TTC549 (cell line): ENCODE measurements around the gene ZNF329.
"Not testable (repeated sequence)": the region's sequence is repeated elsewhere in the genome, so short reads cannot be mapped to it uniquely, and the experiment has no call there.

Experiments
- FAIRE-seq: peaks from 2 replicates; lab custom pipeline; 2012; peaks lifted over from hg19 to GRCh38; lab: Jason Lieb, UNC

ZNF329 gene

DNA sequence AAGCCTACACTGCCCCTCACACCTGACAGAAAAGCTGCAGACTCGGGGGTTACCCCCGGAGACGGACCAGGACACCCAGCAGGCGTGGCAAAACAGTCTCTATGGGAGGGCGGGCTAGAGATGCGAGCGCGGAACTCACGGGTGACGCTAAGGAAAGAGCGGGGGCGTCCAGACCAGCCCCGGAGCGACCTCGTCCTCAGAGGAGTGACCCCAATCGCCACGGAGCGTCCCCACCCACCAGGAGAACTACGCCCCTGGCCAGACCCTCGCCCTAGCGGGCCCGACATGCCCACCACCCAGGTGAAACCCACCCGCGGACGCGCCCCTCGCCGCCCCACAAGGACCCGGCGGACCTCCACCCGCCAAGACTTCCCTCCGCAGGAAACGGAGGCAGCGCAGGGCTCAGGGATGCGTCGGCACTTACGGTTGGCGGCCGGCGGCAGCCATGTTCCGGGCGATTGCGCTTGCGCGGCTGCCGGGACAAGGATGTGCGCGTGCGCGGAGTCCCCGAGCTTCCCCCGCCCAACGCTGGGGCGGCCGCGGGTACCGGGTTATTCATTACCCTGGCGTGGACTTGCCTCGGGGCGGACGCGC, at the start of gene ZNF329:
Gene ZNF329, minus strand, starts transcription at position 462 of the 594 bp plus-strand sequence. CDS start 21,286 bp downstream, outside the sequence.
- peak; percentile 45 for FAIRE-seq

DNA sequence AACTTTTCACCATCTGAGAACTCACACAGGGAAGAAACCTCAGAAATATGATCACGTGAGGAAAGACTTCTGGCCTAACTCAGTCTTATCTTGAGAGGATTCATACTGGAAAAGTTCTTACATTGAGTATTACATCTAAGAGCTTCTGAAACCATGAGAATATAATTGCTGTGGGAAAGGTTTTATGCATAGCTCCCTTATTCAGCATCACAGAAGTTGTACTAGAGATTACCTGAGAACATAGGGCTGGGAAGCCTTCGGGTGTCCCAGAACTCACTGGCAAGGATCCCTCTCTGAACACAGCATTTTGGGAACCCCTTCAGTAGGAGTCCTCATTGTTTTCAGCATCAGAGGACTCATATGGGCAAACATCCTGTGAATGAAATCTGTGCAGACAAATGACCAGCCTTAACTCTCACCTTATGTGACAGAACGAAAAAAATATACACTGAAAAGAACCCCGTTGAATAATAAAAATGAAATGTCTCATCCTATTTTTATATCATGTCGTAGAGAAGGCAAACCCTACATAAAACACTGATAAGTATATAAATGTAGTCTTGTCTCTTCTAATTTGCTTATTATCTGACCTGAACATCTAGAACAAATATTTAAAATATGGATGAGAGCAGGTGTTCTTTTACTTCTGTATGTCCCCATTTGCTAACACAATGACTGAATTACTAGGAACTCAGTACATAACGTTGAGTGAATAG, 46.5 kb upstream of the ZNF329 start:
- FAIRE-seq, result no peak

DNA sequence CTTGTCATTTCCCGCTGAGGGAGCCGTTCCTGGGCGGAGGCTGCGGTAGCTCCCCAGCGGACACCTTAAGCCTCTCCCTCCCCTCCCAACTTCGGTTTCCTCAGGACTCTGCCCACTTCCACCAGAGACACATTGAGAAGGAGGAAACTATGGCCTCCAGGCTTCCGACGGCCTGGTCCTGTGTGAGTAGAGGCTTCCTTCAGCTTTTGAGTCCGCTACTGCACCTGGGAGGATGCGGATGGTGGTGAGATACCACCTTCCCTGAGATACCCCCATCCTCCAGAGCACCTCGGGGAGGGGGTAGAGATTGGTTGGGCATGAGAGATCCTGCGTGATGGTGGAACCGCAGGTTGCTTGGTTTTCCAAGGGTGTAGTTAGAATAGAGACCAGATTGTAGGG, 33.2 kb upstream of the ZNF329 start:
- FAIRE-seq, result no peak

DNA sequence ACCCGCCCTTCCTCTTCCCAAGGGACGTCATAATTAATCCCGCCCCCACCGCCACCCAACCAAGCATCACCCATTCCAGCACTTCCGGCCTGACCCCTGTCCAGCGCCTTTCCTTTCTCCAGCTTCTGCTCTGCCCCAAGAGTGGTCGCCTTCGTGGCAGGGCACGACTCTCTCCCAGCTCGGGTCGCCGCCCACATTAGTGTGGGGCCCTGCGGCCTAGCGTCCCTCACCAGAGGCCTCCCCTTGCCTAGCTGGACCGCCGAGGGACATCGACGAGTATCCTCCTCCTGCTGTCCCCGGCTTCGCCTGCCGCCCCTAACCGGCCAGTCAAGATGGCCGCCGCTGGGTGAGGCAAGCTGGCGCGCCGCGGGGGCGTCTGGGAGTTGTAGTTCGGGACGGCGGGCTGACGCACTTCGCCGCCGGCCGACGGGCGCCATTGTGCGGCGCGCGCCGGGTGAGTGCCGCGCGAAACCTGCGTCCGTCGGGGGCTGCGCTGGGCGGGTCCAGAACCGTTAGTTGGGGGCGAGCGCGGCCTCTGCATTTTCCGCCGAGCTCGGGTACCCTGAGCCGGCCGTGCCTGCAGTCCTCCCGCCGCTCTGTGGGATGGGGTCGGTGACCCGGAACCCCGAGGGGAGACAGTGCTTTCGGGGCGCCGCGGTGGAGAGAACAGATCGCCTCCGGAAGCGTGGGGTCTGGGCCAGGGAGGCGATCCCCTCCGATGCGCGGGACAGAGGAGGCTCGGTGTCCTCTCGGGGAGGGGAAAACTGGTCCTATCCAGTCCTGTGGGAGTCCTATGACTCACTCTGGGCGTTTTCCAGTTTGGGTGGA, 32.6 kb upstream of the ZNF329 start, which contains the start of gene ZNF274:
Gene ZNF274, plus strand, starts transcription at position 73 of the 828 bp plus-strand sequence. CDS start 905 bp downstream, outside the sequence.
- no peak for FAIRE-seq

DNA sequence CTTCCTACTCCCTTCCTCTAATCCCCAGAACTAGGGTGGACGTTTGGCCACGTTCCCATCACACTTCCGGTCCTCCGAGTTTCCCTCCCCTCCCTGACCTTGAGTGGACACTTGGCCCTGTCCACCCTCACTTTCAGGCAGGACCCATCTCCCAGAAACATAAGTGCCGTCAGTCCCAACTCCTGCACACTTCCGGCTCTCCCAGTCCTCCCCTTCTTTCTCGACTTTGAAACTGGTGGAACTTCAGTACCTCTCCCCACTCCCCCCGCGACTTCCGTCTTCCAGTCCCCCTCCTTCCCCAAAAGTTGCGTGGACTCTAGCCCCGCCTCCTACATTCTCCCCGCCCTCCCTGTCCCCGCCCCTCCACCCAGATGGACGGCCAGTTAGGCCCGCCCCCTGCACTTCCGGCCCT, 32.0 kb upstream of the ZNF329 start:
- no peak for FAIRE-seq

DNA sequence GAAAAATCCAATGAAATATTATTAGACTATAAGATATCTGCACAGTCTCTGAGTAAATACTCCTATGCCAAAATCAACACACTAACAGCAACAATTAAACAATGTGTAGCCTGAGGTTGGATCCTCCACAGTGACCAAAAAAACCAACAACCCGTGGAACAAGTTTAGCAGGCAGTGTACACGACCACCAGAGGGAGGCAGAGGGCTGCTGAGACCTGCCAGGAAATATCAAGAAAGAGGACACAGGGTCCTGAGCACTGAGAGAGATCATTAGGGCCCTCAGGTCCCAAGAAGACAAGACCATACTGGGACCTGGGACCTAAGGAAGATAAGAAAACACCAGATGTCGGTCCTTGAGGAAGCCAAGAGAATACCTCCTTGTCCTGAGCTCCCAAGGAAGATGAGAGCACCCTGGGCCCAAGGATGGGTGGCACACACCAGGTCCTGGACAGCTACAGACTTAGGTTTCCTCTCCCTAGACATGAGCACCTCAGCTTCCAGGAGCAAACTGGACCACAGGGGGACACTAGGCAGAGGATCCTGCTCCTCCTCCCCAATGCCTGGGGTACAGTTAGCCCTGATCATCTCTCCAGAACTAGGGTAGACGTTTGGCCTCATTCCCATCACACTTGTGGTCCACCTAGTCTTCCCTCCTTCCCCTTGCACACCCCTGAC, 31.4 kb upstream of the ZNF329 start:
- FAIRE-seq, result no peak

DNA sequence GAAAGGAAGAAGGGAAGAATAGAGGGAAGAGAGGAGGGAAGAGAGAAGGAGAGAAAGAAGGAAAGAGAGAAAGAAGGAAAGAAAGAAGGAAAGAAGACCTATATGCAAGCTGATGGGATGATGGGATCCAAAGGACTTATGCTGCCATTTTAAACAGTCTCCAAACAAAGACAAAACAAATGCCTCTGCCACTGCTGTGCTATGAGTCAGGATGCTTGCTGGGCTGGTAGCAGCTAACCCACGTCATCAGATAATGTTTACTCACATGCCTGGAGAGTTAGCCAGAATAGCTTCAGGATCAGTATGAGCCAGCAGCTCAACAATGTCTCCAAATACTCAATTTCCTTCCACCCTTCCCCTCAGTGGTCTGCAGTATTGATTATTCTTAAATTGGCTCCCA, 20.3 kb upstream of the ZNF329 start:
- no peak for FAIRE-seq

DNA sequence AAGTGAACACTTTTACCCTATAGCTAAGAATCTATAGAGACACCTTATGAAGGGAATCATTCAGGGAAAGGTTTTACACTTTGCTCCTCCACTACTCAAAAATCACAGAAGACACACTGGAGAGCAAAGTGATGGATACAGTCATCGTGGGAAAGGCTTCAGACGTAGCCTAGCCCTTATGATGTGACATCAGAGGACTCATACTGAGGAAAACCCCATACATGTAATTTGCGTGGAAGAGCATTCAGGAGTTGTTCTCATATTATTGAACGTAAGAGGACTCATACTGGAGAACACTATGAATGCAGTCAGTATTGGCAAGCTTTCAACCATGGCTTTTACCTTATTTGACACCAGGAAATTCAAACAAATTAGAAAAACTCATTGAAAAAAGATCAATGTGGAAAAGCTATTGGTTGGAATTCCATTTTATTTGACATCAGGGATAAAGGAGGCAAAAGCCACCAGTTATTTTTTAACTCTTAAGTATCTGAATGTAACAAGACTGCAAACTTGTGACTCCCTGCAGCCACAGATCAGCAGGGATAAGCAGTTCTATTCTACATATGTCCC, 16.2 kb upstream of the ZNF329 start:
- FAIRE-seq, result no peak

DNA sequence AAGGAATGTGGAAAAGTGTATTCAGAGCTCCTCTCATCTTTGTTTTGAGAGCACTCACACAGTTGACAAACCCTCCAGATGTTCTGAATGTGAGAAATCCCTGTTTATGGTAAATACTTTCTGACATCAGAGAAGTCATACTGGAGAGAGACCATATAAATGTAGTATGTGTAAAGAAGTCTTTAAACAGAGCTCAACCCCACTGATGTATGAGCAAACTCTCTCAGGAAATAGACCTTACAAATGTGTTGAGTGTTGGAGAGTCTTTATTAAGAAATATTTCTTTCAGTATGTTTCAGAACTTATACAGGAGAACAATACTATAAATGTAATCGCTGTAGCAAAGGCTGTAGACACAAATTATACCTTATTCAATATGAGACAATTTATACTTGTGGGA, 15.7 kb upstream of the ZNF329 start:
- FAIRE-seq, result no peak

DNA sequence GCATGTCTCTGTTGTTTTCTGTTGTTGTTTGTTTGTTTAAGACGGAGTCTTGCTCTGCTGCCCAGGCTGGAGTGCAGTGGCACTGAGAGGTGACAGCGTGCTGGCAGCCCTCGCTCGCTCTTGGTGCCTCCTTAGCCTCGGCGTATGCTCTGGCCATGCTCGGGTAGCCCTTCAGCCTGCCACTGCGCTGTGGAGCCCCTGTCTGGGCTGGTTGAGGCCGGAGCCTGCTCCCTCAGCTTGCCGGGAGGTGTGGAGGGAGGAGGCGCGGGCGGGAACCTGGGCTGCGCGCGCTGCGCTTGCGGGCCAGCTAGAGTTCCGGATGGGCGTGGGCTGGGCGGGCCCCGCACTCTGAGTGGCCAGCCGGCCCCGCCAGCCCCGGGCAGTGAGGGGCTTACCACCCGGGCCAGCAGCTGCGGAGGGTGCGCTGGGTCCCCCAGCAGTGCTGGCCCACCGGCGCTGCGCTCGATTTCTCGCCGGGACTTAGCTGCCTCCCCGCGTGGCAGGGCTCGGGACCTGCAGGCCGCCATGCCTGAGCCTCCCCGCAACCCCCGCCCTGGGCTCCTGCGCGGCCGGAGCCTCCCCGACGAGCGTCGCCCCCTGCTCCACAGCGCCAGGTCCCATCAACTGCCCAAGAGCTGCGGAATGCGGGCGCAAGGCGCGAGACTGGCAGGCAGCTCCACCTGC, 6.6 kb upstream of the ZNF329 start:
- no peak for FAIRE-seq

DNA sequence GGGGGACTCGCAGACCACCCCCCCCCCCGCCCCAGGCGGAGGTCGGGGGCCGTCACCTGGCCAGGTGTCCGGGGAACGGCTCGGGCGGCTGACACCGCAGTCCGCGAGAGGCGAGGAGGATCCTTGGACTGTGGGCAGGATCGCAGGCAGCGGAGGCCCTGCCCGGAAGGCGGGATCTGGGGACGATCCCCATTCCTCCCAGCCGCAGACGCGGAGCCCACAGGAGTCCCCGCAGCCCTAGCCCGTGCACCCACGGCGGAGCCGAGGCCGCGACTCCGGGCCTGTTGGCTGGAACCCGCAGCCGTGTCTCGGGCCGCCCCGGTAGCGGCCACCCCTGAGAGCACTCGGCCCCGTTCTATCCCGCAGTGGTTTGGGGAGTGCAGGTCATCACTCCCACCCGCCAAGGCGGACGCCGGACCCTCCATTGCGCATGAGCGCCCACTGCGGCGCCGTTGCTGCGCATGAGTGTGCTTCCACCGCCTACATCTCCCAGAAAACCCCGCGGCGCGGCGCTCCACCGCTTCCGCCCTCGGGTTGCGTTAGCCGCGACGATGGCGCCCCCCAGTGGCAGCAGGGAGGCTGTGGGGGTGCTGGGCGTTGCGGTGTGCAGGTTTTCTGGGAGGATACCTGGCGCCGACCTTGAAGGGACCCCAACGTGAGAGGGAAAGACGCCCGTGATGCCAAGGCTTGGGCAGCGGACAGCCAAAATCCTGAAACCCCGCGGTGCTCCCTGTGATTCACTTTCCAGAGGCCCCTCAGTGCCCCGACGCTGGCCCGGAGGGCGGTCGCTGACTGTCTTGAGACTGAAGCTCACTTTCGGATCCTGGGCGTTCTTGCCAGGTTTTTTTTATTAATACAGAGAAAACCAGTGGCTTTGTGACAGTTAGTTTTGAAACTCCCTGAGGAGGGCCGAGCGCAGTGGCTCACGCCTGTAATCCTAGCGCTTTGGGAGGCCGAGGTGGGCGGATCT, 4.4 kb upstream of the ZNF329 start:
- no peak for FAIRE-seq

DNA sequence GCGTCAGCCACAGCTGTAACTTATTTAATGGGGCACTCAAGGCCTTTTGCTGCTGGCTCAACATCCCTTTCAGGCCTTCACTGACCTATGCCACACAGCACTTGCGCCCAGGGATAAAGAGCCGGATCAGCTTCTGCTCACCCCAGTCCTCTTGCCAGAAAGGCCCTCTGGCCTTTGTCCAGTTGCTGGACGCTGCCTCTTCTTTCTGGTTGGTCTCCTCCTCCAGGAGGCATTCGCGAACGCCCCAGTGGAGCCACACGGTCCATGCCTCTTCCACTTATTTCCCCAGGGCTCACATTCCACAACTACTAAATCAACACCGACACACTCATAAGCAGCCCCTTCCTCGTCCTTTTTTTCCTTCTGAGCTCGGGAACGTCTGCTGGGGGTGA, 3.7 kb upstream of the ZNF329 start:
- no peak for FAIRE-seq

DNA sequence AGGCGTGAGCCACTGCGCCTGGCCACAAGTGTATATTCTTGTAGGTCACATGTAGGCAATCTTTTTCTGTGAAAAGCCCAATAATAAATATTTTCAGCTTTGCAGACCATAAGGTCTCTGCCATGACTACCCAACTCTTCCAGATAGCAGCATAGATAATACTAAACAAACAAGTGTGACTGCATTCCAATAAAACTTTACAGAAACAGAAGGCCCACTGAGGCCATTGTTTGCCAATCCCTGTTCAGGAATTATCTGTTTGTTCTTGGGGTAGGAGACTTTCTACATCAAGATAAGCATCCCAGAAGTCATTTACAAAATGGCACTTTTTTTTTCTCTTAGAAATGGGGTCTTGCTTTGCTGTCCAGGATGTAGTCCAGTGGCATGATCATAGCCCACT, 2.8 kb upstream of the ZNF329 start:
- no peak for FAIRE-seq

DNA sequence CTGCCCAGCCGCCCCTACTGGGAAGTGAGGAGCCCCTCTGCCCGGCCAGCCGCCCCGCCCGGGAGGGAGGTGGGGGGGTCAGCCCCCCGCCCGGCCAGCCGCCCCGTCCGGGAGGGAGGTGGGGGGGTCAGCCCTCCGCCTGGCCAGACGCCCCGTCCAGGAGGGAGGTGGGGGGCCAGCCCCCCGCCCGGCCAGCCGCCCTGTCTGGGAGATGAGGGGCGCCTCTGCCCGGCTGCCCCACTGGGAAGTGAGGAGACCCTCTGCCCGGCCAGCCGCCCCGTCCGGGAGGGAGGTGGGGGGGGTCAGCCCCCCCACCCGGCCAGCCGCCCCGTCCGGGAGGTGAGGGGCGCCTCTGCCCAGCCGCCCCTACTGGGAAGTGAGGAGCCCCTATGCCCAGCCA, 3.1 kb downstream of the ZNF329 start:
- not testable (repeated sequence) for FAIRE-seq

DNA sequence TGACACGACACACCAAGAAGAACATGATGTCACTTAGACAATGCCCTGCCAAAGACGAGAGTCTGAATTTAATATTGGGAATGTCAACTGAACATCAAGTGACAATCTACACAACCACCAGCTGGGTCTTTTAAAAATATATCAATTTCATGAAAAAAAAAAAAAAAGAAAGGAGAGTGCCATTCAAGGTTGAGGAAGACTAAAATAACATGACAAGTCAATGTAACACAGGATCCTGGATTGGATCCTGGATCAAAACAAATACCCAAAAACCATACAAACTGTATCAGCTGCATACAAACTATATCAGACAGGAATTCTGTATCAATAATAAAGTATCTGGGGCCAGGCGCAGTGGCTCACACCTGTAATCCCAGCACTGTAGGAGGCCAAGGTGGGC, 4.7 kb downstream of the ZNF329 start:
- FAIRE-seq, result no peak

DNA sequence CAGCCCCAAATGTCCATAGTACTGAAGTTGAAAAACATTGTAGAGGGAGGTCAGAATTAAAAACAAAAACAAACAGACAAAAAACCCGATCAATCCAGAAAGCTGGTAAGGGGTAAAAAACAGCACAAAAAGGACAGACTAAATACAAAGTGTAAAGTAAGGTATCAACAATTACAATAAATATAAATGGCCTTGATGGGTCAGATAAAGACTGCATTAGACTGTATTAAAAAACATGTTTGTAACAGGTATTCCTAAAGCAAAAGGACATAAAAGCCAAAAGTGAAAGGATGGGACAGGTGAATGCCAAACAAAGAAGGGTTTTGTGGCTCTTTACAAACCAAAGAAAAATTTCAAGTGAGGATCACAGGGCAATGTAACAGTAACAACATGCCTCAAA, 16.3 kb downstream of the ZNF329 start:
- FAIRE-seq, result no peak

DNA sequence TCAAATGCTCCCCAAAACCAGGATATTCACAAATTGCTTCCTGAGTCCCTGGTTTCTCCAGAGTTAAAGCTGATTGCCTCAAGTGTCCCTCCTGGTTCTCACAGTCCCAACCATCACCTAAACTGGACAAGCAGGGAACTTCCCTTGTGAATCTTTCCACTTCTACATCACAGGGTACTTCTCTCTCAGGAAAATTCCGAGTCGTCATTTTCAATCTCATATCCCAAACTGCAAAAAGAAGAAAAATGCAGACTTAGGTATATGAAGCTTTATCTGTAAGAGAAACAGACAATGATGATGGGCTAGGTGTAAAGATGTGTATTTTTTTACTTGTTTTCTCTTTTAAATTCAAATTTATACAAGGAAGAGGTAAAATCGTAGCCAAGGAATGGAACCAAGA, 21.3 kb downstream of the ZNF329 start:
- FAIRE-seq, result no peak

DNA sequence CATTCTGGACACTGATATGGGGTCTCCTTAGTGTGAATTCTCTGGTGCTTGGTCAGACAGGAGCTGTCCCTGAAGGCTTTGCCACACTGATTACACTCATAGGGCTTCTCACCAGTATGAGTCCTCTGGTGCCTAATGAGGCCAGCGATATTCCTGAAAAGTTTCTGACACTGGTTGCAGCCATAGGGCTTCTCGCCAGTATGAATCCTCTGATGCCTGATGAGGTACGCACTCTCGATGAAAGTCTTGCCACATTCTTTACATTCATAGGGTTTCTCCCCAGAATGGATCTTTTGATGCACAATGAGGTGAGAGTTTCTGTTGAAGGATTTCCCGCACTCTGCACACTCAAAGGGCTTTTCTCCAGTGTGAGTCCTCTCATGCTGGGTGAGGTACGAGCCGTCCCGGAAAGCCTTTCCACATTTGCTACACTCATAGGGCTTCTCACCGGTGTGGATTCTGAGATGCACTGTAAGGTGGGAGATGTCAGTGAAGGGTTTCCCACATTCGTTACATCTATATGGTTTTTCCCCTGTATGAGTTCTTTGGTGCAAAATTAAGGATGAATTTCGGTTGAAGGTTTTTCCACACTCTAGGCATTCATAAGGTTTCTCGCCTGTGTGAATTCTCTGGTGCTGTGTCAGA, 22.4 kb downstream of the ZNF329 start:
- FAIRE-seq, result no peak

DNA sequence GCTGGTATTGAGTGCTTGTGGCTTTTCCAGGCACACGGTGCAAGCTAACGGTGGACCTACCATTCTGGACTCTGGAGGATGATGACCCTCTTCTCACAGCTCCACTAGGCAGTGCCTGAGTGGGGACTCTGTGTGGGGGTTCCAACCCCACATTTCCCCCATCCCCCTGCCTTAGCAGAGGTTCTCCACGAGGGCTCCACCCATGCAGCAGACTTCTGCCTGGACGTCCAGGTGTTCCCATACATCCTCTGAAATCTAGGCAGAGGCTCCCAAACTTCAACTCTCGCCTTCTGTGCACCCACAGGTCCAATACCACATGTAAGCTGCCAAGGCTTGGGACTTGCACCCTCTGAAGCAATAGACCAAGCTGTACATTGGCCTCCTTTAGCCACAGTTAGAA, 27.2 kb downstream of the ZNF329 start:
- no peak for FAIRE-seq
